Cardiac muscle cell (in vitro differentiated cells and primary cell): ENCODE measurements around the gene ACCS. TPM values are rescaled to one million over a fixed set of nuclear protein-coding genes. Genes with fewer than 3 reads are reported as not detected.

ENCODE experiments used
- DNase-seq, 2 donors: peaks; one replicate each; pipeline versions ENCODE4 v3.0.0 to v3.0.0-alpha.2; 2010 to 2017; ENCODE audit warnings: low read depth in 1 of 2, low spot score in 1 of 2
- H3K27ac ChIP-seq: fragments of 200-600 bp; sonication (generic); 2 replicates; pipeline ENCODE4 v1.5.1; 2016
- H3K27me3 ChIP-seq: fragments of 200-600 bp; sonication (generic); 2 replicates; pipeline ENCODE4 v1.6.0; 2016; ENCODE audit warnings: control low read depth
- H3K36me3 ChIP-seq: fragments of 200-600 bp; sonication (generic); 2 replicates; pipeline ENCODE4 v1.5.1; 2016; ENCODE audit warnings: control low read depth
- H3K4me1 ChIP-seq: fragments of 200-600 bp; sonication (generic); 2 replicates; pipeline ENCODE4 v1.8.1; 2017; ENCODE audit warnings: low read depth, mild to moderate bottlenecking, mixed run types
- H3K4me3 ChIP-seq: fragments of 200-600 bp; sonication (generic); 2 replicates; pipeline ENCODE4 v1.5.1; 2016; ENCODE audit warnings: mild to moderate bottlenecking
- H3K9me3 ChIP-seq: fragments of 200-600 bp; sonication (generic); 2 replicates; pipeline ENCODE4 v1.5.1; 2017; ENCODE audit warnings: low read depth, mild to moderate bottlenecking, control low read depth
- polyA plus RNA-seq: library from polyadenylated mRNA; unstranded; fragments of >200 nt; fragmentation: Nextera tagmentation; extraction: Ambion mirVana; gene quantifications from 2 replicates; pipeline ENCODE4 v1.2.1, GENCODE V29; 2016
- total RNA-seq: library from RNA; depleted of rRNA; stranded (reverse); fragments of >200 nt; gene quantifications from 2 replicates; pipeline ENCODE4 v1.2.3, GENCODE V29; 2016
- TF ChIP-seq, protein P1 (sequence below): IDR thresholded peaks from 2 replicates; pipeline ENCODE4 v1.5.1; 2012; ENCODE audit warnings: low read depth, mild to moderate bottlenecking, low read length

Gene ACCS, protein sequence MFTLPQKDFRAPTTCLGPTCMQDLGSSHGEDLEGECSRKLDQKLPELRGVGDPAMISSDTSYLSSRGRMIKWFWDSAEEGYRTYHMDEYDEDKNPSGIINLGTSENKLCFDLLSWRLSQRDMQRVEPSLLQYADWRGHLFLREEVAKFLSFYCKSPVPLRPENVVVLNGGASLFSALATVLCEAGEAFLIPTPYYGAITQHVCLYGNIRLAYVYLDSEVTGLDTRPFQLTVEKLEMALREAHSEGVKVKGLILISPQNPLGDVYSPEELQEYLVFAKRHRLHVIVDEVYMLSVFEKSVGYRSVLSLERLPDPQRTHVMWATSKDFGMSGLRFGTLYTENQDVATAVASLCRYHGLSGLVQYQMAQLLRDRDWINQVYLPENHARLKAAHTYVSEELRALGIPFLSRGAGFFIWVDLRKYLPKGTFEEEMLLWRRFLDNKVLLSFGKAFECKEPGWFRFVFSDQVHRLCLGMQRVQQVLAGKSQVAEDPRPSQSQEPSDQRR
- total RNA-seq, result 7.9 and 11.3 TPM in 2 replicates
- 11.0 and 14.7 TPM in 2 replicates for polyA plus RNA-seq

DNA sequence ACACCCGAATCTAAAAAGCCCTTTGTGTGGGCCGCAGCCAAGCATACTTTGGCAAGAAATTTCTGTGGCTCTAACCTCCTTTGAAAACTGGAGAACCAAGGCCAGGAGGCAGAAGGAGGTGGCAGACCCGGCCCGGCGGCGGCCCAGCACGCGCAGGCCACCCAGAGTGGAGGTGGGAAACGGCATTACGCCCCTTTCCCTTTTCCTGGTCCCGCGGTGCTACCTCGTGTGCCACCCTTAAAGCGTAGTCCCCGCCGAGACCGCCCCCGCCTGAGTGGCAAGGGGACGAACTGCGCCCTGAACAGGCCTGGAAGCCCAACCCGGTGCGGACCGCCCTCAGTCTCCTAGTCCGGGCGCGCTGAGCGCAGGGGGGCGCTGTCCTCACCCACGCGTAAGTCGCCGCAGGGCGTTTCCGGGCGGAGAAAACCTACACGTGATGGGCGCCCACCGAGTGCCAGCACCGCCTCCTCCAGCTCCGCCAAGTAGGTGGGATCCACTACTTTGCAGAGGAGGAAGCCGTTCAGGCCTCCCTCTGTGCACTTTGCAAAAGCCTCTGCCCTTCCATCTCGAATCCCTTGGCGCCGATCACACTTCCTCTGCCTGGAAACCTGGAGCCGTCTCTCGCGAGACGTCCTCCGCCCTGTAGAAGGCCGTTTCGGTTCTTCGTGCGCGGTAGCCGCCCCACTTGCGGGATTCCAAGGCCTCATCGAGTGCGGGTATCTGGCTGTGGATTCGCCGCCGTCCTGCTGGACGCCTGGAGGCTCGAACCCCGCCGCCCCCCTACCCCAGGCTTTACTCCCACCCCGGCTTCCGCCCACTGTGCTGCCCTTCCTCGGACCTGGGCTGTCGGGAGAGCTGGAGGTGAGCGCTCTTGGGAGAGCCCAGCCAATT lies at the start of gene ACCS:
Gene ACCS (plus strand): TSS at position 430 of the 891 bp plus-strand sequence. CDS start 1,358 bp downstream, outside the sequence.
- H3K4me3 ChIP-seq, result peak within 1 kb of the TSS; percentile 28
- TF ChIP-seq, protein P1, sequence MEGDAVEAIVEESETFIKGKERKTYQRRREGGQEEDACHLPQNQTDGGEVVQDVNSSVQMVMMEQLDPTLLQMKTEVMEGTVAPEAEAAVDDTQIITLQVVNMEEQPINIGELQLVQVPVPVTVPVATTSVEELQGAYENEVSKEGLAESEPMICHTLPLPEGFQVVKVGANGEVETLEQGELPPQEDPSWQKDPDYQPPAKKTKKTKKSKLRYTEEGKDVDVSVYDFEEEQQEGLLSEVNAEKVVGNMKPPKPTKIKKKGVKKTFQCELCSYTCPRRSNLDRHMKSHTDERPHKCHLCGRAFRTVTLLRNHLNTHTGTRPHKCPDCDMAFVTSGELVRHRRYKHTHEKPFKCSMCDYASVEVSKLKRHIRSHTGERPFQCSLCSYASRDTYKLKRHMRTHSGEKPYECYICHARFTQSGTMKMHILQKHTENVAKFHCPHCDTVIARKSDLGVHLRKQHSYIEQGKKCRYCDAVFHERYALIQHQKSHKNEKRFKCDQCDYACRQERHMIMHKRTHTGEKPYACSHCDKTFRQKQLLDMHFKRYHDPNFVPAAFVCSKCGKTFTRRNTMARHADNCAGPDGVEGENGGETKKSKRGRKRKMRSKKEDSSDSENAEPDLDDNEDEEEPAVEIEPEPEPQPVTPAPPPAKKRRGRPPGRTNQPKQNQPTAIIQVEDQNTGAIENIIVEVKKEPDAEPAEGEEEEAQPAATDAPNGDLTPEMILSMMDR, result peak; percentile 54

DNA sequence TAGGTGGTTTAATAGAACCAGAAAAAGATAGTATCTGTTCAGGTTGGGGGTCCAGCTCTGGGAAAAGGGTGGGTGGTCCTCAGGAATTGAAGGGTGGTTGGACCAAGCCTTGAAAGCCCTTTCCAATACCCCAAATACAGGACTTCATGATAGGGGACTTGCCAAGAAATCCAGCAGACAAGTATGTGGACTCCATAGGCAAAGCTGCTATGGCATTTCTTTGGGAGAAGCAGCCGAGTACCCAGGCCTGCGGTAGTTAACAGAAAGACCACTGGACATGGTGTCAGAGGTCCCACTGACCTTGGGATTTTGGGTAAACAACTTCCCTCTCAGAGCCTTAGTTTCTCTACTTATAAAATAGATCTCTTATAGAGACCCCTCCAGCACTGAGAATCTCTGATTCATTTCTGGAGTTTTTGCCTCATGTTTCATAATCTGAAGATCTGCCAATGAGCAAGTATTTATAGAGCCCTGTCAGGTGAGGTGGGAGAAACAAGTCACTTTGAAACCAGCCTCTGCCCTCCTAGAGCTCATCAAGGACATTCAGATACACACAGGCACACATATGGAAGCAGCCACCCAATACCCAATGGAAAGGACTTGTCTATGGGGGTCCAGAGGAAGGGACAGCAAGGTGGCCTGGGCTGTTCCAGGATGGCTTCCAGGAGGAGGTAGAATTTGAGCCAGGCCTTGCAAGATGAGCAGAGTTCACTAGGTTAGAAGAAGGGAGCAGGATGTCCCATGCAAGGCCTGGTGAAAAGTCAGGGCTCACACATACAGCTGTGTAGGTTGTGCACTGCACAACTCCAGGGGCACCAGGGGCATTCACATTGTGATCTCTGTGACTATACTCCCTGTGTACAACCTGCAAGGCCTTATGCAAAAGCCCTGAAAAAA lies 49.3 kb upstream of the ACCS start:
- no peak for DNase-seq
- peaks cover 5% of the 10 kb centered on the region for H3K4me1 ChIP-seq
- H3K4me3 ChIP-seq, result no peak overlapping the region
- H3K36me3 ChIP-seq, result no peaks in the 10 kb centered on the region
- H3K27me3 ChIP-seq, result no peaks in the 10 kb centered on the region
- TF ChIP-seq, protein P1, result no peak
- H3K9me3 ChIP-seq, result no peaks in the 10 kb centered on the region
- no peak overlapping the region for H3K27ac ChIP-seq

More for the DNA sequence above, at the start of gene ACCS:
- Histone ChIP-seq H3K36me3 (no peaks in the 10 kb centered on the region), H3K9me3 (no peaks in the 10 kb centered on the region), H3K27me3 (no peaks in the 10 kb centered on the region), H3K4me1 (no peaks in the 10 kb centered on the region), H3K27ac (peak within 1 kb of the TSS; percentile 45)
- DNase-seq, result peak; percentile 89 to 98

DNA sequence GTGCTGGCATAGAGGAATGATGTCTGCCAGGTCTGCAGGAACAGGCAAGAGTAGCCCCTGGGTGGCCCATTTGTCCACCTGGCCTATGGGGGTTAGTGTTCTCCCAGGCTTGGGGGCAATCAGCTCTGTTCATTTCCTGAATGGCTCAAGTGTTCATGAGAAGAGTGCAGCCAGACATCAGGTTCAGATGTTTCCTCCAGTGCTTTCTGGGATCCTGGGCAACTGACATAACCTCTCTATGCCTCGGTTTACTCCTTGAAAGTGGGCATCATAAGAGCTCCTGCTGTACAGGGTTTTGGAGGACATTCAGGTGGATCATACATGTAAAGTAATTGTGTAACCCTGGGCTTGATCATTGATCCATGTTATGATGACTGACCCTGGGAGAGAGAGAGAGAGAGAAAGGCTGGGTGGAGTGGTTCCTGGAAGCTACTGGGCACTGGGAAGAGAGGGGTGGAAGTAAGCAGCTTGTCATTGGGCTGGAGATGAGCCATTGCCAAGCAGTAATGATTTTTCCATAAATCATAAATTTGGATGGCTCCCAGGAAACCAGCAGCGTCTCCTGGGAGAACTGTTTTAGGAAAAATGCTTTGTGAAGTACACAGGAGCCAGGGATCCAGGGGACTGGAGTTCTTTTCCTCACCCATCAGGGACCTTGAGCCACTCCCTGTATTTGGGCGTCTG lies 48.5 kb upstream of the ACCS start:
- Histone ChIP-seq H3K9me3 (no peaks in the 10 kb centered on the region), H3K4me1 (peaks cover 5% of the 10 kb centered on the region), H3K36me3 (no peaks in the 10 kb centered on the region), H3K27ac (no peak overlapping the region), H3K4me3 (no peak overlapping the region), H3K27me3 (no peaks in the 10 kb centered on the region)
- TF ChIP-seq, protein P1, result no peak
- no peak for DNase-seq

DNA sequence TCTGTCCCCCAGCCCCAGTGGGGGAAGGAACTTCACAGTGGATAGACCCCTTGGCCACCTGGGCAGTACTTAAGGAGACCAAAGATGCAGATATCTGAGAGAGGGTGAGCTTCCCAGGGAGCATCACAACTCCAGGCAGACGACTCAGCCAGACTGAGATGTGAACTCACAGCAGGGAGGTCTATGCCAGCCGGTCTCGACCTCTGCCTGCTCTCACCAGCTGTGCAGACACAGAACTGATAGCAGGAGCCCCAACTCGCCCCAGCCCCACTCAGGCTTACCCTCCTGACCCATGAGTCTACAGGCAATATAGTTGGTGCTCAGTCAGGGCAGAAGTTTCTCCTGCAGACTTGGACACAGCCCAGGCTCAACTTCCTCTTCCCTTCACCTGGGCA lies 47.9 kb upstream of the ACCS start:
- no peaks in the 10 kb centered on the region for H3K36me3 ChIP-seq
- no peaks in the 10 kb centered on the region for H3K27me3 ChIP-seq
- H3K9me3 ChIP-seq, result no peaks in the 10 kb centered on the region
- no peak overlapping the region for H3K4me3 ChIP-seq
- H3K4me1 ChIP-seq, result peaks cover 5% of the 10 kb centered on the region
- TF ChIP-seq, protein P1, result no peak
- H3K27ac ChIP-seq, result no peak overlapping the region
- DNase-seq, result no peak
